GM18951 (cell line): ENCODE measurements around the gene PROZ.

Experiments used
- POLR2A ChIP-seq: IDR thresholded peaks from 4 replicates; pipeline ENCODE4 v1.6.1; 2011; ENCODE audit warnings: mild to moderate bottlenecking; ENCODE audit not compliant: insufficient read length, insufficient read depth; ENCODE audit errors: extremely low read depth
- in situ Hi-C: fragments of 300-500 bp; cut with MboI; formaldehyde crosslinking; loops from one replicate; pipeline ENCODE4 v1.12.0; 2022; ENCODE audit warnings: low sequenced_read_pairs, mixed read lengths, inconsistent platforms; ENCODE audit not compliant: unreplicated experiment

PROZ gene

GRCh38 chr13:113123226-113124201 lies 34.9 kb upstream of the PROZ start:
- in situ Hi-C loops, result no loop called here
- TF ChIP-seq POLR2A, result no peak

- in situ Hi-C loops, result no loop called here
- TF ChIP-seq POLR2A, result no peak
Observed at GRCh38 chr13:113124211-113124970, 34.1 kb upstream of the PROZ start.

- in situ Hi-C loops, result no loop called here
Observed at GRCh38 chr13:113125506-113126264, 32.8 kb upstream of the PROZ start.

GRCh38 chr13:113126265-113127150 lies 31.9 kb upstream of the PROZ start:
- in situ Hi-C loops, result no loop called here
- TF ChIP-seq POLR2A, result no peak

More at GRCh38 chr13:113125506-113126264, 32.8 kb upstream of the PROZ start:
- TF ChIP-seq POLR2A, result no peak

GRCh38 chr13:113129480-113129879 lies 29.0 kb upstream of the PROZ start:
- no peak for TF ChIP-seq POLR2A
- in situ Hi-C loops, result no loop called here

- no peak for TF ChIP-seq POLR2A
- in situ Hi-C loops, result no loop called here
Observed at GRCh38 chr13:113129921-113130750, 28.3 kb upstream of the PROZ start.

GRCh38 chr13:113135281-113135760 lies 23.1 kb upstream of the PROZ start:
- in situ Hi-C loops, result no loop called here
- no peak for TF ChIP-seq POLR2A

- in situ Hi-C loops, result no loop called here
- TF ChIP-seq POLR2A, result no peak
Observed at GRCh38 chr13:113137691-113138298, 20.7 kb upstream of the PROZ start.

GRCh38 chr13:113138792-113139551 lies 19.5 kb upstream of the PROZ start:
- TF ChIP-seq POLR2A, result no peak
- in situ Hi-C loops, result no loop called here

- TF ChIP-seq POLR2A, result no peak
- in situ Hi-C loops, result no loop called here
Observed at GRCh38 chr13:113139577-113139976, 18.9 kb upstream of the PROZ start.
